ENCODE results near the gene CST3.

DNA sequence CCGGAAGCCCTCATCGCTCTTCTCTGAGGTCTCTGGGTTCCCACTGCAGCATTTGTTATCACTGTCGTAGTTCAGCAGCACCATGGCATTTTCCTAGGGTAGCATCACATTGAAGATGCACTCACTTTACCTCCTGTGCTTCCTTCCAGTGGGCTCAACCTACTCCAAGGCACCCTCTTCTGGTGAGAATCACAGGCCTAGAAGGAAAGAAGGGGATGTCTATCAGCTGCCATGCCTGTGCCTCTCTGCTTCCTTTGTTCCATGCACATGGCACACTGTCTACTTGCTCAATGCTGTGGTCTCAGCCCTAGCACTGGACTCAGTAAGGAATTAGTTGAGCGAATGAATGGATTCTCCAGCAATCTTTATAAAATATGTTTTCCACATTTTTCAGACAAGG lies 28.4 kb upstream of the CST3 start:
- TF ChIP-seq, protein P1, sequence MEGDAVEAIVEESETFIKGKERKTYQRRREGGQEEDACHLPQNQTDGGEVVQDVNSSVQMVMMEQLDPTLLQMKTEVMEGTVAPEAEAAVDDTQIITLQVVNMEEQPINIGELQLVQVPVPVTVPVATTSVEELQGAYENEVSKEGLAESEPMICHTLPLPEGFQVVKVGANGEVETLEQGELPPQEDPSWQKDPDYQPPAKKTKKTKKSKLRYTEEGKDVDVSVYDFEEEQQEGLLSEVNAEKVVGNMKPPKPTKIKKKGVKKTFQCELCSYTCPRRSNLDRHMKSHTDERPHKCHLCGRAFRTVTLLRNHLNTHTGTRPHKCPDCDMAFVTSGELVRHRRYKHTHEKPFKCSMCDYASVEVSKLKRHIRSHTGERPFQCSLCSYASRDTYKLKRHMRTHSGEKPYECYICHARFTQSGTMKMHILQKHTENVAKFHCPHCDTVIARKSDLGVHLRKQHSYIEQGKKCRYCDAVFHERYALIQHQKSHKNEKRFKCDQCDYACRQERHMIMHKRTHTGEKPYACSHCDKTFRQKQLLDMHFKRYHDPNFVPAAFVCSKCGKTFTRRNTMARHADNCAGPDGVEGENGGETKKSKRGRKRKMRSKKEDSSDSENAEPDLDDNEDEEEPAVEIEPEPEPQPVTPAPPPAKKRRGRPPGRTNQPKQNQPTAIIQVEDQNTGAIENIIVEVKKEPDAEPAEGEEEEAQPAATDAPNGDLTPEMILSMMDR (IDR thresholded peaks at IDR 0.05), result no peak
- no peak for TF ChIP-seq POLR2AphosphoS5 (IDR thresholded peaks at IDR 0.05)
- no peak for TF ChIP-seq POLR2A (IDR thresholded peaks at IDR 0.05)
- no peak for TF ChIP-seq EP300 (IDR thresholded peaks at IDR 0.05)

Measured in gastroesophageal sphincter (tissue), 3 donors.